CD4-positive, alpha-beta T cell (primary cell): ENCODE data around the gene CD2AP. TPM values are rescaled to one million over a fixed set of nuclear protein-coding genes. Genes with fewer than 3 reads are reported as not detected.

Source experiments
- ATAC-seq: fragments of 200-7000 bp; cut with Tn5 transposase; one replicate; pipeline ENCODE4 v1.10.0; 2022; ENCODE audit warnings: mild to moderate bottlenecking; ENCODE audit not compliant: poor library complexity
- CTCF ChIA-PET: fragments of 350-600 bp; sonication (Branson Sonifier 250); formaldehyde crosslinking; loops from one replicate; lab custom pipeline; 2021; ENCODE audit warnings: antibody characterized with exemption, inconsistent platforms; lab: Charles Lee
- POLR2A ChIA-PET: fragments of 350-600 bp; sonication (Branson Sonifier 250); formaldehyde crosslinking; loops from one replicate; lab custom pipeline; 2021; ENCODE audit warnings: antibody characterized with exemption, inconsistent platforms; lab: Charles Lee
- DNase-seq, 14 experiments: peaks; one replicate each; pipeline ENCODE4 v3.0.0-alpha.2; 2013 to 2020; ENCODE audit warnings: mixed read lengths in 2 of 14
- H3K27ac ChIP-seq, 2 donors: one replicate each; pipeline versions ENCODE4 v1.5.1 to v1.7.0; 2013; ENCODE audit warnings: low read length in 2 of 2, low read depth in 1 of 2, mild to moderate bottlenecking in 1 of 2
- H3K27me3 ChIP-seq, 2 experiments: 1 replicate in 1 of 2; 2 replicates in 1 of 2; pipeline versions ENCODE4 v1.6.1 to v1.7.0; 2013; ENCODE audit warnings: low read length in 2 of 2, control low read depth in 1 of 2, mild to moderate bottlenecking in 1 of 2, moderate library complexity in 1 of 2; ENCODE audit not compliant: insufficient read depth in 2 of 2, control insufficient read depth in 1 of 2
- H3K36me3 ChIP-seq: one replicate; pipeline ENCODE4 v1.6.1; 2013; ENCODE audit warnings: low read length, control low read depth; ENCODE audit not compliant: insufficient read depth
- H3K4me1 ChIP-seq: one replicate; pipeline ENCODE4 v1.6.1; 2013; ENCODE audit warnings: low read length, control low read depth; ENCODE audit not compliant: insufficient read depth
- H3K4me3 ChIP-seq: one replicate; pipeline ENCODE4 v1.5.1; 2013; ENCODE audit warnings: mild to moderate bottlenecking, low read length, moderate library complexity
- H3K9me3 ChIP-seq, 2 experiments: 1 replicate in 1 of 2; 2 replicates in 1 of 2; pipeline versions ENCODE4 v1.6.1 to v1.7.0; 2013; ENCODE audit warnings: low read length in 2 of 2, mild to moderate bottlenecking in 2 of 2, control low read depth in 1 of 2, moderate library complexity in 1 of 2; ENCODE audit not compliant: control insufficient read depth in 1 of 2, insufficient read depth in 1 of 2
- H3K27ac Mint-ChIP-seq: one replicate; pipeline ENCODE4 v1.8.0; 2020; ENCODE audit warnings: mixed read lengths
- H3K27me3 Mint-ChIP-seq: one replicate; pipeline ENCODE4 v1.8.0; 2021; ENCODE audit warnings: mixed read lengths
- H3K36me3 Mint-ChIP-seq: one replicate; pipeline ENCODE4 v1.8.0; 2021; ENCODE audit warnings: low read depth, mixed read lengths
- H3K4me1 Mint-ChIP-seq: one replicate; pipeline ENCODE4 v1.8.0; 2021; ENCODE audit warnings: low read depth, mixed read lengths
- H3K4me3 Mint-ChIP-seq: one replicate; pipeline ENCODE4 v1.8.0; 2020; ENCODE audit warnings: mild to moderate bottlenecking, mixed read lengths
- H3K9me3 Mint-ChIP-seq: one replicate; pipeline ENCODE4 v1.8.0; 2020; ENCODE audit warnings: mixed read lengths
- CTCF ChIP-seq: fragments of 200-600 bp; IDR thresholded peaks from one replicate; pipeline ENCODE4 v1.8.0; 2022; ENCODE audit warnings: antibody characterized with exemption, mild to moderate bottlenecking
- intact Hi-C, 2 experiments: fragments of 100-400 bp; cut with DNase I in 1 of 2; cut with micrococcal nuclease in 1 of 2; formaldehyde crosslinking; loops; one replicate each; pipeline versions ENCODE4 v1.15.1 to v1.9.0; 2023 to 2025; cut with DNase I, micrococcal nuclease
- total RNA-seq, 174 experiments: library from RNA in 2 of 174; stranded (reverse) in 2 of 174; gene quantifications; one replicate each; pipeline ENCODE4 v1.2.3 and lab custom pipeline; 2021 to 2026

The CD2AP gene
- total RNA-seq, 2 experiments from 2014 or later, result 29.4 to 31.3 TPM

- DNase-seq (no peak), ATAC-seq (no peak)
- Mint-ChIP-seq H3K36me3 (peaks cover 13% of the 10 kb centered on the region), H3K27me3 (no peaks in the 10 kb centered on the region), H3K9me3 (no peaks in the 10 kb centered on the region), H3K27ac (no peak overlapping the region), H3K4me1 (peaks cover 23% of the 10 kb centered on the region), H3K4me3 (no peak overlapping the region)
- Histone ChIP-seq H3K27me3 (no peaks in the 10 kb centered on the region), H3K36me3 (no peaks in the 10 kb centered on the region), H3K4me1 (peaks cover 13% of the 10 kb centered on the region), H3K27ac (no peak overlapping the region), H3K4me3 (no peak overlapping the region), H3K9me3 (no peaks in the 10 kb centered on the region)
- intact Hi-C loops, result loop anchor here in 1 of 2 experiments (10.0 kb wide), 1 partner anchor 101 kb away; no protein-coding TSS in a partner anchor
- TF ChIP-seq CTCF, result no peak
- CTCF ChIA-PET, result no interaction called here
- POLR2A ChIA-PET, result interaction anchor here (0.7 kb wide), 1 partner anchor 957 kb away, joined by 3 read pairs; no protein-coding TSS in a partner anchor
These were observed 3.7 kb upstream of the CD2AP start for GRCh38 chr6:47473791-47474346.

GRCh38 chr6:47475319-47475816, 2.2 kb upstream of the CD2AP start:
- no peak for ATAC-seq
- H3K36me3 Mint-ChIP-seq, result peaks cover 16% of the 10 kb centered on the region
- POLR2A ChIA-PET, result interaction anchor here (0.8 to 4.5 kb wide), 2 partner anchors 10 to 60 kb away, joined by 3 to 73 read pairs; no protein-coding TSS in a partner anchor

More at GRCh38 chr6:47475319-47475816, 2.2 kb upstream of the CD2AP start:
- Histone ChIP-seq H3K4me3 (no peak overlapping the region), H3K27me3 (no peaks in the 10 kb centered on the region), H3K9me3 (no peaks in the 10 kb centered on the region), H3K27ac (no peak overlapping the region), H3K4me1 (peaks cover 16% of the 10 kb centered on the region), H3K36me3 (no peaks in the 10 kb centered on the region)
- Mint-ChIP-seq H3K27ac (no peak overlapping the region), H3K9me3 (no peaks in the 10 kb centered on the region), H3K4me3 (no peak overlapping the region), H3K4me1 (peaks cover 38% of the 10 kb centered on the region), H3K27me3 (no peaks in the 10 kb centered on the region)
- TF ChIP-seq CTCF, result no peak
- intact Hi-C loops, result loop anchor here (5.0 to 10.0 kb wide), 2 partner anchors 63 to 99 kb away; no protein-coding TSS in a partner anchor
- CTCF ChIA-PET, result interaction anchor here (0.9 kb wide), 1 partner anchor 61 kb away, joined by 3 read pairs; no protein-coding TSS in a partner anchor
- DNase-seq, result no peak
